A673 (cell line): Measurements from ENCODE around the gene ENDOG.

Experiments
- CTCF ChIP-seq: fragments of 300-800, 200-600 bp; sonication (generic); conservative IDR thresholded peaks from 2 replicates; pipeline ENCODE4 v1.5.1; 2017; ENCODE audit warnings: low read depth, mild to moderate bottlenecking, antibody characterized with exemption, low read length, moderate library complexity, mixed read lengths
- EZH2 ChIP-seq: fragments of 200-600 bp; sonication (generic); IDR thresholded peaks from 2 replicates; pipeline ENCODE4 v1.6.1; 2017; ENCODE audit warnings: borderline replicate concordance, low read depth, mild to moderate bottlenecking, mixed read lengths, antibody characterized with exemption, low read length; ENCODE audit not compliant: poor library complexity, severe bottlenecking

- no peak for TF ChIP-seq CTCF
- TF ChIP-seq EZH2 = no peak
Observed at GRCh38 chr9:128798896-128799295, 19.4 kb upstream of the ENDOG start.
